GM12874 (cell line): ENCODE measurements around the gene MYPOP.

Experiments used
- TF ChIP-seq, protein P1 (sequence below): IDR thresholded peaks from 2 replicates; pipeline ENCODE4 v1.5.1; 2011; ENCODE audit warnings: low read depth, mild to moderate bottlenecking, control low read depth, low read length, moderate library complexity; ENCODE audit not compliant: insufficient read depth

MYPOP gene

DNA sequence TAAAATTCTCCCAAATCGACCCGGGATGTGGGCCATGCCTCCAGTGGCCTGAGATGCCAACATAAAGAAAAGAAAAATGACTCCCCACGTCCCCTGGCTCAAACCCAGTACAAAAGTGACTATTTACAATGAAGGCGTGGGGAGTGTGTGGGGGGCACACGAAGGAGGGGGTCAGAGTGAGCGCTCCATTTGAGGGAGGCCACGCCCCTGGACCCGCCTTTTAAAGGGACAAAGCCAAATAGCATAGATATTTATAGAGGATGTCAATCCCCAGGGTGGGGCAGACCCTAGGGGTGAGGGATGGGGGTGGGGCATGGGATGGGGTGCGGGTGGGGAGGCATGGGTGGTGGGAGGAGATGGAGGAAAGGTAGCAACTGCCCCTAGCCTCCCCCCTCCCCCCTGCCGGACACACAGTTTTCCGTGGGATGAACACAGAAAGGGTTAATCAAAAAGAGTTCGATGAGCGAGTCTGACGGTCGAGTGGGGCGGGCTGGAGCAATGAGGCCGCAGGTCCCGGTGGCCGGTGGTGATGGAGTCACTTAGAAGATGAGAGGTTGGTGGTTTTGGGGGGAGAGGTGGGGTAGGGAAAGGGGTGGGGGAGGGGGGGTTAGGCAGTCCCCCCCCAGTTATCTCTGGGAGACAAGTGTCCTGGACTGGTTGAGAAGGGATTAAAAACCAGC is 32.3 kb upstream of the MYPOP start:
- TF ChIP-seq, protein P1, sequence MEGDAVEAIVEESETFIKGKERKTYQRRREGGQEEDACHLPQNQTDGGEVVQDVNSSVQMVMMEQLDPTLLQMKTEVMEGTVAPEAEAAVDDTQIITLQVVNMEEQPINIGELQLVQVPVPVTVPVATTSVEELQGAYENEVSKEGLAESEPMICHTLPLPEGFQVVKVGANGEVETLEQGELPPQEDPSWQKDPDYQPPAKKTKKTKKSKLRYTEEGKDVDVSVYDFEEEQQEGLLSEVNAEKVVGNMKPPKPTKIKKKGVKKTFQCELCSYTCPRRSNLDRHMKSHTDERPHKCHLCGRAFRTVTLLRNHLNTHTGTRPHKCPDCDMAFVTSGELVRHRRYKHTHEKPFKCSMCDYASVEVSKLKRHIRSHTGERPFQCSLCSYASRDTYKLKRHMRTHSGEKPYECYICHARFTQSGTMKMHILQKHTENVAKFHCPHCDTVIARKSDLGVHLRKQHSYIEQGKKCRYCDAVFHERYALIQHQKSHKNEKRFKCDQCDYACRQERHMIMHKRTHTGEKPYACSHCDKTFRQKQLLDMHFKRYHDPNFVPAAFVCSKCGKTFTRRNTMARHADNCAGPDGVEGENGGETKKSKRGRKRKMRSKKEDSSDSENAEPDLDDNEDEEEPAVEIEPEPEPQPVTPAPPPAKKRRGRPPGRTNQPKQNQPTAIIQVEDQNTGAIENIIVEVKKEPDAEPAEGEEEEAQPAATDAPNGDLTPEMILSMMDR: no peak

DNA sequence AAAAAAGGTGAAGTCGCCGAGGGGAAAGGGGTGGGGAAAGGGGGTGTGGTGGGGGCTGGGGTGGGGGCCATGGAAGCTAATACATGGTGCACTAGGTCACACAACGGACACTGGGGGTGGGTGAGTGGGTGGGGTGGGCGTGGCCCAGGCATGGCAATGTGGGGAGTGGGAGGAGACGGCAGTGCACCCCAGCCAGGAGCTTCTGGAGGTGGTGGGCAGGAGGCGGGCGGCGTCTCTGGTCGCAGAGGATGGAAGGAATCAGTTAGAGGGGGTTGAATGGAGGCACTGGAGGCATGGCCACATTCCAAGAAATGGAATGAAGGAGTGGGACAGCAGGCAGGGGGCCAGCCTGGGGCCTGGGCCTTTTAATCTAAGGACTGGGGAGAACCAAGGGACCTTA is 31.3 kb upstream of the MYPOP start:
- TF ChIP-seq, protein P1: no peak

DNA sequence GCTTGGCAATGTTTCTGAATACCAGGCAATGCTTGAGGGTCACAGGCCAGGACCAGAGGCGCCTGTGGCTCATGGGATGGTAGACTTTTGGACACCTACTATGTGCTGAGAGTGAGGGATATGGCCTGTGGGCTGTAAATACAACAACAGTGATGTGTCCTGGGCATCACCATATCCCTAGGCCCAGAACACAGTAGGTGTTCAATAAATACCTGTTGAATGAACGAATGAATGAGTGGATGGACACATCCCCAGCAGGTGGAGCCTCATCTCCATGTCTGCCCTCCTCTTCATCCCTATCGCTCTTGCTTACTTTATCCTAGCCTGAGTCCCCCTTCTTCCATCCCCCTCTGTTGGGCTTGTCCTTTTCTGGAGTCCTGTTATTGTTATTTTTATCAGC is 28.6 kb upstream of the MYPOP start:
- TF ChIP-seq, protein P1: no peak

DNA sequence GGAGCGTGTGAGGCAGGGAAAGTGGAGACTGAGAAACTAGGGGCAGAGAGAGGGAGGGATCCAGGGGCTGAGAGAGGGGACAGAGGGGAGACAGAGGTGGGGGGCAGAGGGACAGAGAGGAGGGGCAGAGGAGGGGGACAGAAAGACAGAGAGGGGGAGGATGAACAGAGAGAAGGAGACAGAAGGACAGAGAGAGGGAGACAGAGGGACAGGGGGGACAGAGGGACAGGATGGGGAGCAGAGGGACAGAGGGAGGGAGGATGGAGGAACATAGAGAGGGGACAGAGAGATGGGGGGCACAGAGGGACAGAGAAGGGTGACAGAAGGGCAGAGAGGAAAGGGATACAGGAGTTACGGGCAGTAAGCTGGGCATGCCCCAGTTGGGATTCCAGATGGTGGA is 26.8 kb upstream of the MYPOP start:
- TF ChIP-seq, protein P1: no peak

DNA sequence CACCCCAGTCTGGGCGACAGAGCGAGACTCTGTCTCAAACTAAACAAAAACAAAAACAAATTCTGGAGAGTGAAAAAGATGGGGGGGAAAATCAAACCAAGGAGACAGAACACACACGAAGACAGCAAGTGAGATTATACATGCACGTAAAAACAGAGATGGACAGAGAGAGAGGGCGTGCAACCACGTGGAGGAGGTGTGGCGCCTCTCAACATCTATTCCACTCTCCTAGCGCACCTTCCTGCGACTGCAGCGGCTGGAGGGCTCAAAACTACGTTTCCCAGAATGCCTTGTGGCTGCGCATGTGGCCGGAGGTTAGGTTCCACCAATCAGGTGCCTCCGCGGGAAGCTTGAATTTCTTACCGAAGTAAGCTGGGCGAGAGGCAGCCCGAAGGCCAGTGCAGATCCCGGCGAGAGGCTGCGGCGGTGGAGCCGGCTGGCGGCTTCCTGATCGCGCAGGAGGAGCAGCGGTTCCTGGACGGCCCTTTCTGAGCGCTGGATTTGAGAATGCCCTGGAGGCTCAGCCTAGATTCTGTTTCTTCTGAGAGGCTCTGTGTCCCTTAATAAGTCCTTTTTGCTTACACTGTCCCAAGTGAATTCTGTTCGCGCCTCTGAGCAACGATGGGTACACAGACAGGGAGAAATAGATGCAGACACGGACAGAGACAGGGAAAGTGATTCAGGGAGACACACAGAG is 25.3 kb upstream of the MYPOP start:
- TF ChIP-seq, protein P1: no peak

DNA sequence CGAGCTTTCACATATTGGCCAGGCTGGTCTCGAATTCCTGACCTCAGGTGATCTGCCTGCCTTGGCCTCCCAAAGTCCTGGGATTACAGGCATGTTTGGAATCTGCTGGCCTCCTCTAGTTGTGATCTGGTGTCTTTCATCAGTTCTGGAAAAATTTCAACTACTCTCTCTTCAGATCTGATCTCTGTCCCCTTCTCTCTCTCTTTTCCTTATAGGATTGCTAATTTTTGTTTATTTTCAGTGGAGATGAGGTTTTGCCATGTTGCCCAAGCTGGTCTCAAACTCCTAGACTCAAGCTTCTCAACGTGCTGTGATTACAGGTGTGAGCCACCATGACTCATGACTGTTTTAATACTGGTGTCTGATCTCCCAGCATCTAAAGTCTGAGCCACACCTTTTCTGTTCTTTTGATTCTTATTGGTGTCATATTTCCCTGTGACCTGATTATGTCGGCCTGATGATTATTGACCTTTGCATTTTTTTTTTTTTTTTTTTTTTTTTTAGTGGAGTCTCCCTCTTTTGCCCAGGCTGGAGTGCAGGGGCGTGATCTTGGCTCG is 22.6 kb upstream of the MYPOP start:
- TF ChIP-seq, protein P1: no peak

DNA sequence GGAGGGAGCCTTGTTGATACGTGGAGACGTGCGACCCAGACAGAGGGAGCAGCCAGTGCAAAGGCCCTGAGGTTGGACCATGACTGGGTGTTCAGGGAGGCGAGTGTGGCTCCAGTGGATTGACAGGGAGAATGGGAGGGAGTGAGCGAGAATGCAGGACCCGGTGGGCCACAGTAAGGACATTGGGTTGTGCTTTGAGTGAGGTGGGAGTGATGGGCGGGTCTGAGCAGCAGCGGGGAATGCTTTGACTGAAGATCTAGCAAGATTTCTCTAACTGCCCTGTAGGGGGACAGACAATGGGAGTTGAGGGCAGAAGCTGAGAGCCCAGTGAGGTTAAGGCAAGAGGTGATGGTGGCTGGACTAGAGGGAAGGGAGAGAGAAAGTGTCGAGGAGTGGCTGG is 19.9 kb upstream of the MYPOP start:
- TF ChIP-seq, protein P1: peak; percentile 46
